HG03103 (cell line): Measurements from ENCODE around the gene MRTFA.

ENCODE experiments used
- ATAC-seq: cut with Tn5 transposase; IDR thresholded peaks from one replicate; pipeline ENCODE4 v1.9.1; 2021; ENCODE audit warnings: low read depth; ENCODE audit not compliant: unreplicated experiment

Gene MRTFA

DNA sequence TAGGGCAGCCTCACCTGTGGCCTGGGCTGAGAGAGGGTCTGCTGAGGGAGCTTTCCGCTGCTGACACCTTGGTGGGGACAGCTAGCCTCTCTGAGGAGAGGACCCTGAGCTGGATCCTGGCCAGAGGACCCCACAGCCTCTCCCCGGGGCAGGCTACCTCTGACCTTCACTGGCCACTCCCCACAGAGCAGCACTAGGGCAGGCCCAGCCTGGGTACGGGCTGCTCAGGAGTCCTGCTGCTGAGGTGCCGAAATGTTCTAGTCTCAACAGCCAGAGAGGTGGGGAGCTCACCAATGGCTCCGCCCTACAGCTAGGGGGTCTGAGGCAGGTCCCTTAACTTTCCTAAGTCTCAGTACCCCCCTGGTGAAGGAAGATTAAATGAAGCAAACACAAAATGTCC lies 218.6 kb downstream of the MRTFA start:
- ATAC-seq = no peak

DNA sequence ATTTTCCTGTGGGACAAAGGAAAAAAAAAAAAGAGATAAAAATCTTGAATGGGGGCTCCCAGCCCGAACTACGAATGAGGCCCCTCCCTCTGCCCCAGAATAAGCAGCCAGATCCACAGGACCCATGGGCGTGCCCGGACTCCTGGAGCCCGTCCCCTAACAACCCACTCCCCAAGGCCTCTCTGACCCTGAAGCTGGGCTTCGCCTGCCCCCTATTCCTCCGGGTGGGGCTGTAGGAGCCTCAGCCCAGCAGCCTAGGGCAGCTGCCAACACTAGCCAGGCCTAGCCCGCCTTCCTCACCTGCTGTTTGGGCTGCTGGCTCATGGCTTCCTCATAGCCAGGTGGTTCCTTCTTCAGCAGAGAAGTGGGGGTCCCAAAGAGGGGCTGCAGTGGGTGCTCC lies 219.5 kb downstream of the MRTFA start:
- ATAC-seq = no peak

DNA sequence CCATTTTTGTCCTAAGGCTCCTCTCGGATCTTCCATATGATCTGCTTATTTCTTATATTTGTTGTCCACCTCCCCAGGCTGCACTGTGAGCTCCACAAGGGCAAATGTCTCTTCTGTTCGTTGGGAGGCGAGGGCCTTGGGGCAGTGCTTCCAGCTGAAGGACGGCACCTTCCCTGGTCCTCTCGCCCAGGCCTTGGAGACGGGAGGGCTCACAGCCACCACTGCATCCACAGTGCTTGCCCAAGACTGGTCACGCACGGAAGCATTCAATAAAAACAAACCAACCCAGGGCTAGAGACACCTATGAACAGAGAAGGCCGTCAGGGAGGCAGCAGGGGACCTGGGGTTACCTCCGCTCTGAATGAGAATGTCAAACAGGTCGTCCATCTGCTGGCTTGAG lies 219.9 kb downstream of the MRTFA start:
- no peak for ATAC-seq

DNA sequence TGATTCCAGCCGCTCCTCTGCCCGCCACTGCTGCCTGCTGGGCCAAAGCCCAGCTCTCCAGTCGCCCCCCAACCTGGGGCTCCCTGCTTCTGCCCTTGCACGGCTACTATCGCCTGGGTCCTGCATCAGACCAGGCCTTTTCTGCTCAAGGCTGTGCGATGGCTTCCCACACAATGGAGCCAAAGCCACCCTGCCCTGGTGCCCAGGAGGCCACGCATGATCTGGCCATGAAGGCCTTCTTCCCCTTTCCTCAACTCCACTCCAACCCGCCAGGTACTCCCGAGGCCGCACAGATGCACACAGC lies 220.3 kb downstream of the MRTFA start:
- ATAC-seq = no peak

DNA sequence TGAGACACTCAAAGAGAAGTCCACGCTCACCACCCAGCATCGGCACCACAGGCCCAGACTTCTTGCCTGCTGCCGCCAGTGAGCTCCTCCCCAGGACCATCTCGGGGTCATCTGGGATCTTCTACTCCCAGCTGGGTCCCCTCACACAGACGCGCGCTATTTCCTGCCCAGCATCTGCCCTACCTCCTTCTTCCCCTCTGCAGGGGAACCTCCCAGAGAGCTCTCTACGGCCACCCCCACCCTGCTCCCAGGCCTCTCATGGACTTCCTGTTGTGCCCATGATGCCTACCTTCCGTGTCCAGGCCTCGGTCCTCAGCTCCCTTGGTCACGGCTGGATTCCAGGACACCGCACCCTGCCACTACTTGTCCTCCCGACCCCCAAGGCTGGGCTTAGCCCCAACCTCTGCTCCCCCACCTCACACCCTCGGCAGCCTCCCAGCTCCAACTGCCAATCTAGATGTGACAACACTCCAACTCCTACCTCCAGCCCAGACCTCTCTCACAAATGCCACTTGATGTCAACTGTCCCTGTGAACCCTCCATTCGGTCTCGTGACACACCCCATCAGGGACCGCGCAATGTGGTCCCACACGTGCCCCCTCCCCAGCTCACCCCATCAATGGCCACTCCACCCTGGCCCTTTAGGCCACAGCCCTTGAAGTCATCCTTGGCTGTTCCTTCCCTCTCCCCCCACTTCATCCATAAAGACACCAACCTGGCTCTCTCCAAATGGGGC lies 220.8 kb downstream of the MRTFA start:
- no peak for ATAC-seq

DNA sequence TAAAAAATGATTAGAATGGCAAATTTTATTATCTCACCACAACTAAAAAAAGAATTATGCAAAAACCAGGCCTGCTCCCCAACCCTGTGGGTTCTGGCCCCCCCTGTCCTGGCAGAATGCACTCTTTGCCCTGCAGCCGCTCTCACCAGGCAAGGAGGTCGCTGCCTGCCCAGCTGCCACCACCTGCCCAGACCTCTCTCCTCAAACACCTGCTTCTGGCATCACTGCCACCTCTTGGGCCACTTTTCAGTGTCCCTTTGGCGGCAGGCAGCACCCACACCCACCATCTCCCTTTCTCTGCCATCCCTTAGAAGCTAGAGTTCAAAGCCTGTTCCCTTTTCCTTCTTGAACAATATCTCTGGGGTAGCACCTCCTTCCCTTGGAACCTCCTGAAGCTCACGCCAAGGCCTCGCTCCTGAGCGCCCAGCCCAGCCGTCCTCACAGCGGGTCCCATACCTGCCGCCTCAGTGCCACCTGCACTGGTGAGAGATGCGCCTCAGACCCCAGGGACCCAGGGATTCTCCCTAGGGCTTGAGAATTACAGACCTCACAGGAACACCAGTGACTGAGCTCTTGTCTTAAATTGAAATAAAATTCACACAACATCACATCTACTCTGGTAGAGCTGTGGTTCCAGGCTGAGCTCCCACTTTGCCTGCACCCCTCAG lies 221.5 kb downstream of the MRTFA start:
- ATAC-seq = no peak

DNA sequence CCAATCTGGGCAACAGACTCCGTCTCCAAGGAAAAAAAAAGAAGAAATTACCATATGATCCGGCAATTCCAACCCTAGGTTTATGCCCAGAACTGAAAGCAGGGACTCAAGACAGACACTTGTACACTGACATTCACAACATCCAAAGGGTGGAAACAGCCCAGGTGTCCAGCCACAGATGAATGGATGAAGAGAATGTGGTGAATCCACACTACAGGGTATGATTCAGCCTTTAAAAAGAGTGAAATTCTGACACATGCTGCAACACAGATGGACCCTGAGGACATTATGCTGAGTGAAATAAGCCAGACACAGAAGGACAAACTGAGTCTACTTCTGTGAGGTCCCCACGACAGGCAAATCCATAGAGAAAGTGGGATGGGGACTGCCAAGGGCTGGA lies 222.2 kb downstream of the MRTFA start:
- no peak for ATAC-seq

DNA sequence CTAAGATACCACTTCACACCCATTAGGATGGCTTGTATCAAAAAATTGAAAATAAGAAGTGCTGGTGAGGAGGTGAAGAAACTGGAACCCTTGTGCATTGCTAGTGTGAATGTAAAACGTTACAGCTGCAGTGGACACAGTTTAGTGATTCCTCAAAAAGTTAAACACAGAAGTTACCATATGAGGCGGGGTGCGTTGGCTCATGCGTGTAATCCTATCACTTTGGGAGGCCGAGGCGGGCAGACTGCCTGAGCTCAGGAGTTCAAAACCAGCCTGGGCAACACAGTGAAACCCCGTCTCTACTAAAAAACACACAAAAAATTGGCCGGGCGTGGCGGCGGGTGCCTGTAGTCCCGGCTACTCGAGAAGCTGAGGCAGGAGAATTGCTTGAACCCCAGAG lies 222.6 kb downstream of the MRTFA start:
- no peak for ATAC-seq

DNA sequence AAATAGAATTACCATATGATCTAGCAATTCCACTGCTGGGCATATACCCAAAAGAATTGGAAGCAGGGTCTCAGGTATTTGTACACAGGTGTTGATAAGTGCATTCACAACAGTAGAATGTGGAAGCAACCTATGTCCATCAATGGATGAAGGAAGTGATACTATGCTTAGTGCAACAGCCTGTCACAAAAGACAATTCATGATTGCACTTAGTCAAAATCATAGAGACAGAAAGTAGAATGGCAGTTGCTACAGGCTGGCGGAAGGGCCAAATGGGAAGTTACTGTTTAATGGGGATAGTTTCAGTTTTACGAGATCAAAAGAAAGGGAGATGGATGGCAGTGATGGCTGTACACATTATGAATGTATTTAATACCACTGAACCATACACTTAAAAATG lies 224.1 kb downstream of the MRTFA start:
- no peak for ATAC-seq

DNA sequence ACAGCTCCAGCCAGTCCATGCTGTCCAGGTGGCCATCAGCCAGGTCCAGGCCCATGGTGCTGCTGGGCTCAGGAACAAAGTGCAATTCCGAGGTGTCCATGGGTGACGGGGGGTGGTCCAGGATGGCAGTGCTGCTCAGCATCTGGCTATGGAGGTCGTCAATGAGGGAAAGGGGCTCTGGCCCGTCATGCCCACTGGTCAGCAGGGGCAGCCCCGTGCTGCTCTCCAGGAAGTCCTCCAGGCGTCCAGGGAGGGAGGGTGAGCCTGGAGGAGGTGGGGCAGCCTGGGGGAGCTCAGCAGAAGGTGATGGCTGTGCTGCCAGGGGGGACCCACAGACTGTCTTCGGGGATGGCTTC lies 225.0 kb downstream of the MRTFA start:
- no peak for ATAC-seq

DNA sequence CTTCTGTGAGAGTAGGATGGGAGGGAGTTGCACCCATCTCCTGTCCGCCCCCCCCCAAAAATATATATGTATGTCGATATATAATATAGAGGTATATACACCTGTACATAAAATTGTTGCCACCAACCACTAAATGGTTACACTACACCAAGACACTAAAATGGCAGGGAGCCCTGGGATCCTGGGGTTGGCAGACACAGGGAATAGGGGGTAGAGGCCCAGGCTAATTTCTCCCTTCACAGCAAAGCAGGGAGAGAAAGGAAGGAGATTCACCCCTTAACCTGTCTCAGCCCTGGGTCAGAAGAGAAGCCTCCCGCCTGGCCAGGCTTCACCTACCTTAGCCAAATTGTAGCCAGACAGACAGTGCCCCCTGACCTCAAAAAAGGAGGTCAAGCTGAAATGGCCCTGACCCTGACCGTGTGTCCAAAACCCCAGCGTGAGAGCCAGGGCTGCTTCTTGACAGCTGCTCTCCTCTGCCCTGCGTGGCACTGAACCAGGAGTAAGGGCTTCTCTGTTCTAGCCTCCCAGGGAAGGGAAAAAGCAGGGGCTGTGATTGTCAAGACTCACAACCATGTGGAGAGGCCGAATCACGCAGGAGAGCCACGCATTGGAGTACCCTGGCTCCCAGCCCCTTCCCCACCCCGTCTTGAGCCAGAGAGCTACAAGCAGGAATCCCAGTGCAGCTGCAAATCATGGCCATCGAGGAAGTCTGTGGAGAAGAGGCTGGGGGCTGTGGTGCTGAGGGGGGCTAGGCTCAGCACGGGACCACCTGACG lies 225.6 kb downstream of the MRTFA start:
- ATAC-seq = no peak

DNA sequence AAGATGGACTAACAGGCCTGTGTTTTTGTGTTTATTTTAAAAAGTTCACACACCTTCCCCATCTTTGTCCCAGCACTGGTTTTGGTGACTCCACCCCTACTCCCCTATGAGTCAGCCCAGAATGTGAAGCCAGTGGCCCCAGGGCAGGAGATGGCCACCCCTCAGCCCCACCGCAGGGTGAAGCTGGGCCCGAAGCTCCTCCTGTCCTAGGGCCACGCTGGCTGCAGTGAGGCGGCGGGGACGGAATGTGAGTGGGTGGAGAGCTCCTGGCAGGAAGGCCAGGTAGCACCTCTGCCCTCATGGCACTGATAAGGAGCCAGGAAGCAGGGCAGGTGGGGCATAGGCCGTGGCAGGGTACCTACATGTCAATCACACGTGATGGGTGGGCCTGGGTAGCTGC lies 226.2 kb downstream of the MRTFA start:
- no peak for ATAC-seq

DNA sequence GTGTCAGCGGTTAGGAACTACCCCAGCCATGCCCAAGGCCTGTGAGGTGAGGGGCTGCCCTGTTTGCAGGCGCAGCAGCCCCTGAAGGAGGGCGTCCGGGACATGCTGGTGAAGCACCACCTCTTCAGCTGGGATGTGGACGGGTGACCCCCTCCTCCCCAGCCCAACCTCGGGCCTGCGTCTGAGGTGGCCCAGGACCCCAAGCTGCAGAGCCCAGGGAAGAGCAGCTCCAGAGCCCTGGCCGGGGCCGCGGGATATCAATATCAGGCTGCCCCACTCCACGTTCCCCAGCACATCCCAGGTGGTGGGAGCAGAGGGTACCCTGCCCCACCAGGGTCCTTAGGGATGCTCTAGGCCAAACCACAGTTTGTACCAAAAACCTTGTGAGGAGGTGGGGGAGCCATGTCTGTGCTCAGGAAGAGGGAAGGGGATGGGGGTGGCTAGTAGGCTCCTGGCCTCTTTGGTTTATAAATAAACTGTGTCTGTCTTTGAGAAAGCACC lies 226.9 kb downstream of the MRTFA start:
- ATAC-seq = no peak

DNA sequence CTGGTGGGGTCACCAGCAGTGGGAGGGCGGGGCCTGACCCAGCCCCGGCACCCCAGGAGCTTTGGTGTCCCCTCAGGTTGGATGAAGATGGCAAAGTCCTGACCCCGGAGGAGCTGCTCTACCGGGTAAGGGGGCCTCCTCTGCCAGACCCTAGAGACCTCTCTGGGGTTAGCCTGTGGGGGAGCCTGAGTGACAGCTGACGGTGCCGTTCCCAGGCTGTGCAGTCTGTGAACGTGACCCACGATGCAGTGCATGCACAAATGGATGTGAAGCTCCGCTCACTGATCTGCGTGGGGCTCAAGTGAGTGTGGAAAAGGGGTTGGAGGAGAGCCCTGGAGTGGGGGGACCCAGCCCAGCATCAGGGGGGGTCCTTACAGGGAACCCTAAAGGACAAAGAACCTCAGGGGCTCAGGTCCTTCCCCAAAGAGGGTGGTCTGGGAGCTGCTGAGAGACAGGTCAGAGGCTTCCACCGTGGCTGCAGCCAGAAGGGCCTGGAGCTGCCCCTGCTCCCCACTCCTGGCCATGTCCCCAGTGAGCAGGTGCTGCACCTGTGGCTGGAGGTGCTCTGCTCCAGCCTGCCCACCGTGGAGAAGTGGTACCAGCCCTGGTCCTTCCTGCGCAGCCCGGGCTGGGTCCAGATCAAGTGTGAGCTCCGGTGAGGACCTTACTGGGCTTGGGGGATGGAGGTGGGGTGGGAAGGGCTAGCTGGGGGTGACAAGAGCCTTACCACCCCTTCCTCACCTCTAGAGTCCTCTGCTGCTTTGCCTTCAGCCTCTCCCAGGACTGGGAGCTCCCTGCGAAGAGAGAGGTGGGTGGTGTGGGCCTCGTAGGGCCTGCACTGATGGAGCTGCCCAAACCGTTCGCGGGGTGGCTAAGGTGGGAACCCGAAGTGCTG lies 227.6 kb downstream of the MRTFA start:
- ATAC-seq = no peak

DNA sequence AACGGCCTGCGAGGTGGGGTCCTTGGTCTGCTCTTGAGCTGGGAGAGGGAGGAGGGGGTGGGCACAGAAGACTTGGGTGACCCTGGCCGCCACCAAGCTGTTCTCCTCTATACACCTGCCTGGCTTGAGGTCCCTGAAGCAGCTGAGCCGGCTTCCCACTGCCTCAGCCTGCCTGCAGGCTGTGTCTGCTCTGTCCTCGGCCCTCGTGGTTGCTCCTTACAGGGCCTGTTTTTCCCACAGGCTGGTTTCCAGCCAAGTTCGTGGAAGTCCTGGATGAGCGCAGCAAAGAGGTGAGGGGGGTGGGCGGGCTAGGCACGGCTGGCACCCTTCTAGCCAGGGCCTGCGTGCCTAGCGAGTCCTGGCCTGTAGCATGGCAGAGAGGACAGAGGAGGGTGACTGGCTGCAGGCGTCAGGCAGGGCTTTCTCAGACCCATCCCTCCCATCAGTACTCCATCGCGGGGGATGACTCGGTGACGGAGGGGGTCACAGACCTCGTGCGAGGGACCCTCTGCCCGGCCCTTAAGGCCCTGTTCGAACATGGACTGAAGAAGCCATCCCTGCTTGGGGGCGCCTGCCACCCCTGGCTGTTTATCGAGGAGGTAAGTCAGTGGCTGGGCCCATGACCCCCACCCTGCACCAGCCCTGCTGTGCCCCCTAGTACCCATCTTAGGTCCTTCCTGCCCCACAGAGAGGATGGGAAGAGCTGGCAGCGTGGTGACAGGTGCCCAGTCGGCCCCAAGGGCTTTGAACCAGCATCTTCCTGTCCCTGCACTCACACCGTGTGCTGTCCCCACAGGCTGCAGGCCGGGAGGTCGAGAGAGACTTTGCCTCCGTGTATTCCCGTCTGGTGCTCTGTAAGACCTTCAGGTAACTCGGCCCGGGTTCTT lies 228.4 kb downstream of the MRTFA start:
- ATAC-seq = no peak

DNA sequence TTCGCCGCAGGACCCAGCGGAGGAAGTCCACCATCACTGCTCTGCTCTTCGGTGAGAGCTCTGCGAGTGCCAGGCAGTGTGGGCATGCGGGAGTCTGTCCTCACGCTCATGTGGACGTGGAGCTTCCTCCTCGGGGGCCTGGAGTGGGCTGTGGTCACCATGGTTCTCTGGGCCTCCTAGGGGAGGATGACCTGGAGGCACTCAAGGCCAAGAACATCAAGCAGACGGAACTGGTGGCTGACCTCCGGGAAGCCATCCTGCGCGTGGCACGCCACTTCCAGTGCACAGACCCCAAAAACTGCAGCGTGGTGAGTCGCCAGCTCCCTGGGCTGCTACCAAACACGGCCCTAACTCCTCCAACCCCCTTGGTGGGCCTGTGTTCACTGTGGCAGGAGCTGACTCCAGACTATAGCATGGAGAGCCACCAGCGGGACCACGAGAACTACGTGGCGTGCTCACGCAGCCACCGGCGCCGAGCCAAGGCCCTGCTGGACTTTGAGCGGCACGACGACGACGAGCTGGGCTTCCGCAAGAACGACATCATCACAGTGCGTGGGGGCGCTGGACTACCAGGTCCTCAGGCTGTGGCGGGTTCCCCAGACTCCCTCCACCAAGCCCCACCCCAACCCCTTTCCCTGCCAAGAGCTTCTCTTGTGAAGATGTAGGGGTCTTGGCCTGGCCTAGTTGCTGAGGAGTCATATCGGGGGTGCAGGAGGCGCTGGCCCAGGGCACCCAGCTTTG lies 229.3 kb downstream of the MRTFA start:
- ATAC-seq = no peak

DNA sequence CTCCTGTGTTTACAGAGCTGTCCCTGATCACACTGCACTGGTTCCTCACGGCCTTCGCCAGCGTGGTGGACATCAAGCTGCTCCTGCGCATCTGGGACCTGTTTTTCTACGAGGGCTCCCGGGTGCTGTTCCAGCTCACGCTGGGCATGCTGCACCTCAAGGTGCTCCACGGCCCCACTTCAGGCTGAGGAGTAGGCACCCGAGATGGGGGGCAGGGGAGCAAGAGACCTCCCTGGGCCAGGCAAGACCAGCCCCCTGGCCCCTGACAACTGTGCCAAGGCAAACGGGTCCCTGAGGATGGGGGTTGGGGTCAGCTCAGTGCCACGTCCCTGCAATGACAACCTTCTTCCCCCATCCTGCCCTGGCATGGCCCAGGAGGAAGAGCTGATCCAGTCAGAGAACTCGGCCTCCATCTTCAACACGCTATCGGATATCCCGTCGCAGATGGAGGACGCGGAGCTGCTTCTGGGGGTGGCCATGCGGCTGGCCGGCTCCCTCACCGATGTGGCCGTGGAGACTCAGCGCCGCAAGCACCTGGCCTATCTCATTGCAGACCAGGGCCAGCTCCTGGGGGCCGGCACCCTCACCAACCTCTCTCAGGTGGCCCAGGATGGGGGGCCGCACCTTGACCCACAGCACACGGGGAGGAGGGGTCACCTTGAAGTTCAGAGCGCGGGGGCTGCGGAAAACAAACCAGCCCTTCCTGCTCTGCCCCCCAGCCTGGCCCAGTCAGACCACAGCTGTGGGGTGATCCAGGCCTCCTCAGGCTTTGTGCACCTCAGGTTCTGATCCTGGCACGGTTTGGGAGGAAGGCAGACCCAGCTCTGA lies 230.2 kb downstream of the MRTFA start:
- no peak for ATAC-seq
